ENCODE results near the gene ARHGAP25. TPM values are rescaled to one million over a fixed set of nuclear protein-coding genes. Genes with fewer than 3 reads are reported as not detected.

Gene ARHGAP25
- total and polyA plus RNA-seq, 2 donors (not counting 3 experiments of a cell fraction or from before 2014, with no cell fraction given) = 0.50 to 2.0 TPM

GRCh38 chr2:68687018-68687417, 47.6 kb upstream of the ARHGAP25 start:
- no peak for FAIRE-seq
- Histone ChIP-seq H3K4me3 (replicated peaks in 1 of 3; ENCODE audit: insufficient read depth in 1 of 3, low read depth in 1 of 3, low read length in 3 of 3) (no peak overlapping the region), H3K4me2 (ENCODE audit: insufficient read depth, low read length) (no peak overlapping the region), H3K36me3 (ENCODE audit: control insufficient read depth in 2 of 2, extremely low read depth in 1 of 2, insufficient read depth in 2 of 2, low read length in 2 of 2) (no peaks in the 10 kb centered on the region), H3K9ac (replicated peaks; ENCODE audit: extremely low read depth, insufficient read depth, low read length) (no peak overlapping the region), H2AFZ (ENCODE audit: low read depth, low read length) (no peak overlapping the region), H3K9me3 (replicated peaks; ENCODE audit: control insufficient read depth, insufficient read depth, low read length) (no peaks in the 10 kb centered on the region), H3K79me2 (ENCODE audit: control insufficient read depth, insufficient read depth, low read length) (no peaks in the 10 kb centered on the region), H3K9me1 (replicated peaks; ENCODE audit: control insufficient read depth, extremely low read depth, insufficient read depth, low read length) (no peaks in the 10 kb centered on the region), H4K20me1 (replicated peaks; ENCODE audit: control insufficient read depth, extremely low read depth, insufficient read depth, low read length) (no peaks in the 10 kb centered on the region), H3K27ac (ENCODE audit: insufficient read depth, low read depth, low read length) (no peak overlapping the region), H3K4me1 (ENCODE audit: control insufficient read depth, extremely low read depth, insufficient read depth, low read length) (no peaks in the 10 kb centered on the region), H3K27me3 (ENCODE audit: control insufficient read depth in 2 of 2, insufficient read depth in 2 of 2, low read length in 2 of 2) (peaks cover 3 to 4% of the 10 kb centered on the region in 2 experiments)
- CTCF ChIA-PET = no interaction called here
- no peak for DNase-seq (ENCODE audit: low read depth, low spot score)
- TF ChIP-seq MYC (IDR thresholded peaks at IDR 0.05; ENCODE audit: low read depth, low read length) (no peak), GATA2 (IDR thresholded peaks at IDR 0.05; ENCODE audit: insufficient read depth, insufficient read length, low read depth, low read length) (no peak), FOS (IDR thresholded peaks at IDR 0.05; ENCODE audit: borderline replicate concordance, insufficient read depth, low read length) (no peak), POLR2AphosphoS5 (IDR thresholded peaks at IDR 0.05; ENCODE audit: insufficient read depth, low read depth, low read length) (no peak), POLR2A (IDR thresholded peaks at IDR 0.05; ENCODE audit: low read depth, low read length) (no peak), MAX (IDR thresholded peaks at IDR 0.05; ENCODE audit: insufficient read depth, insufficient read length) (no peak), JUN (IDR thresholded peaks at IDR 0.05; ENCODE audit: borderline replicate concordance, insufficient read depth, insufficient read length, low read depth) (no peak), EZH2 (IDR thresholded peaks at IDR 0.05; ENCODE audit: borderline replicate concordance, low read depth, low read length, severe bottlenecking) (no peak), CTCF (IDR thresholded peaks at IDR 0.05; ENCODE audit: extremely low read depth in 1 of 2, insufficient read depth in 1 of 2, low read depth in 1 of 2, low read length in 2 of 2) (no peak)
- no TSS peak for BruUV-seq (replicated peaks)
- intact Hi-C loops (cut with micrococcal nuclease) = no loop called here
- dilution Hi-C loops (cut with MboI; ENCODE audit: extremely low pct_ligation_motif_present, low sequenced_read_pairs) = no loop called here
- POLR2A ChIA-PET = no interaction called here

Measured in endothelial cell of umbilical vein (primary cell).